A549 (cell line): ENCODE measurements around the gene CBR4. TPM values are rescaled to one million over a fixed set of nuclear protein-coding genes. Genes with fewer than 3 reads are reported as not detected.

Experiments used
- ATAC-seq, 2 experiments: fragments of 200-7000 bp in 1 of 2; fragments of >200 bp in 1 of 2; cut with Nextera tagmentation in 1 of 2; cut with Tn5 transposase in 1 of 2; 3 replicates each; pipeline versions ENCODE4 v1.8.0 to v1.9.1; 2018 to 2020; ENCODE audit warnings: mild to moderate bottlenecking in 1 of 2, moderate library complexity in 1 of 2
- CTCF ChIA-PET: fragments of 300-600 bp; sonication (Branson Sonifier 250); formaldehyde crosslinking; extraction: SDS; loops from one replicate; lab custom pipeline; 2021; ENCODE audit warnings: antibody characterized with exemption, inconsistent platforms; lab: Yijun Ruan, JAX
- POLR2A ChIA-PET: fragments of 350-600 bp; formaldehyde crosslinking; extraction: SDS; loops from one replicate; lab custom pipeline; 2021; ENCODE audit warnings: antibody characterized with exemption, inconsistent platforms; lab: Yijun Ruan, JAX
- DNase-seq, 2 experiments: peaks; one replicate each; pipeline versions ENCODE4 v3.0.0 to v3.0.0-alpha.2; 2011 to 2016; ENCODE audit warnings: low read depth in 1 of 2, low spot score in 1 of 2
- FAIRE-seq: peaks from 2 replicates; lab custom pipeline; 2011; peaks lifted over from hg19 to GRCh38; lab: Jason Lieb, UNC
- H3K27ac ChIP-seq, 2 experiments: fragments of >200 bp; sonication (Bioruptor Twin); formaldehyde crosslinking; 3 replicates each; pipeline ENCODE4 v1.5.1; 2016 to 2017
- H3K4me1 ChIP-seq: fragments of >200 bp; sonication (Bioruptor Twin); formaldehyde crosslinking; 3 replicates; pipeline ENCODE4 v1.6.1; 2016
- H3K4me2 ChIP-seq: fragments of >200 bp; sonication (Bioruptor Twin); formaldehyde crosslinking; 3 replicates; pipeline ENCODE4 v1.6.1; 2016
- H3K4me3 ChIP-seq: fragments of >200 bp; sonication (Bioruptor Twin); formaldehyde crosslinking; 3 replicates; pipeline ENCODE4 v1.5.1; 2016
- H3K9me3 ChIP-seq: fragments of >200 bp; sonication (Bioruptor Twin); formaldehyde crosslinking; 3 replicates; pipeline ENCODE4 v1.6.1; 2016
- BHLHE40 ChIP-seq: IDR thresholded peaks from 2 replicates; pipeline ENCODE4 v1.6.1; 2012; ENCODE audit warnings: low read depth, low read length, inconsistent platforms
- CEBPB ChIP-seq, 2 experiments: fragments of >200 bp in 1 of 2; sonication (Bioruptor Twin) in 1 of 2; formaldehyde crosslinking in 1 of 2; IDR thresholded peaks; 2 replicates each; pipeline ENCODE4 v1.6.1; 2012 to 2016
- EHF ChIP-seq: fragments of 250-450 bp; sonication (Bioruptor Pico); IDR thresholded peaks from 2 replicates; pipeline ENCODE4 v1.5.0; 2020; ENCODE audit warnings: mild to moderate bottlenecking
- ESRRA ChIP-seq: fragments of 150-350 bp; IDR thresholded peaks from 2 replicates; pipeline ENCODE4 v1.6.1; 2014; ENCODE audit warnings: mild to moderate bottlenecking, low read length, borderline replicate concordance
- FOSB ChIP-seq: fragments of 250-450 bp; sonication (Bioruptor Pico); IDR thresholded peaks from 2 replicates; pipeline ENCODE4 v1.5.0; 2020; ENCODE audit warnings: mild to moderate bottlenecking, moderate library complexity
- FOXS1 ChIP-seq: fragments of 250-450 bp; sonication (Bioruptor Pico); IDR thresholded peaks from 2 replicates; pipeline ENCODE4 v1.5.0; 2020; ENCODE audit warnings: mild to moderate bottlenecking, moderate library complexity
- HDAC2 ChIP-seq: fragments of 200-600 bp; sonication (generic); IDR thresholded peaks from 2 replicates; pipeline ENCODE4 v1.6.1; 2016
- HMGXB4 ChIP-seq: fragments of 250-450 bp; sonication (Bioruptor Pico); IDR thresholded peaks from 2 replicates; pipeline ENCODE4 v1.5.0; 2021; ENCODE audit warnings: mild to moderate bottlenecking, moderate library complexity, borderline replicate concordance
- HOXB13 ChIP-seq: fragments of 250-450 bp; sonication (Bioruptor Pico); IDR thresholded peaks from 2 replicates; pipeline ENCODE4 v1.5.0; 2020; ENCODE audit warnings: low read depth, mild to moderate bottlenecking, moderate library complexity
- HOXB5 ChIP-seq: fragments of 250-450 bp; sonication (Bioruptor Pico); IDR thresholded peaks from 2 replicates; pipeline ENCODE4 v1.5.0; 2020; ENCODE audit warnings: mild to moderate bottlenecking, moderate library complexity
- JUNB ChIP-seq: fragments of >200 bp; sonication (Bioruptor Twin); formaldehyde crosslinking; IDR thresholded peaks from 2 replicates; pipeline ENCODE4 v1.6.1; 2016
- NR3C1 ChIP-seq: fragments of >200 bp; sonication (Bioruptor Twin); formaldehyde crosslinking; IDR thresholded peaks from 3 replicates; pipeline ENCODE4 v1.6.1; 2017
- PHF8 ChIP-seq: fragments of 200-600 bp; sonication (generic); IDR thresholded peaks from 2 replicates; pipeline ENCODE4 v1.6.1; 2016; ENCODE audit warnings: low read depth, mild to moderate bottlenecking, antibody characterized with exemption, moderate library complexity, borderline replicate concordance
- POLR2A ChIP-seq: IDR thresholded peaks from 2 replicates; pipeline ENCODE4 v1.6.1; 2012; ENCODE audit warnings: mild to moderate bottlenecking, low read length
- POLR2AphosphoS2 ChIP-seq: conservative IDR thresholded peaks from 2 replicates; pipeline ENCODE4 v1.6.1; 2012; ENCODE audit warnings: low read length, improper control_type of control experiment, inconsistent platforms
- RARB ChIP-seq: fragments of 250-450 bp; sonication (Bioruptor Pico); IDR thresholded peaks from 2 replicates; pipeline ENCODE4 v1.8.0; 2021; ENCODE audit warnings: mild to moderate bottlenecking, moderate library complexity
- RCOR1 ChIP-seq: fragments of 150-350 bp; IDR thresholded peaks from 2 replicates; pipeline ENCODE4 v1.6.1; 2014; ENCODE audit warnings: antibody characterized with exemption, low read length, low read depth
- REST ChIP-seq: fragments of 200-600 bp; sonication (generic); IDR thresholded peaks from 2 replicates; pipeline ENCODE4 v1.6.1; 2016; ENCODE audit warnings: antibody characterized with exemption, mild to moderate bottlenecking, moderate library complexity
- RFX5 ChIP-seq: fragments of 450-650 bp; IDR thresholded peaks from 2 replicates; pipeline ENCODE4 v1.7.1; 2014; ENCODE audit warnings: antibody characterized with exemption, mild to moderate bottlenecking, moderate library complexity
- ZFP36 ChIP-seq: fragments of 450-650 bp; IDR thresholded peaks from 2 replicates; pipeline ENCODE4 v1.6.1; 2014; ENCODE audit warnings: borderline replicate concordance; ENCODE audit not compliant: partially characterized antibody
- ZNF302 ChIP-seq: fragments of 250-450 bp; sonication (Bioruptor Pico); IDR thresholded peaks from 2 replicates; pipeline ENCODE4 v1.9.0; 2021; ENCODE audit warnings: inconsistent platforms, mild to moderate bottlenecking, moderate library complexity
- WGBS: methylation state at CpG from one replicate; pipeline ENCODE4 v1.1.6; 2017; ENCODE audit errors: missing lambda C conversion rate; 5-methylcytosine and 5-hydroxymethylcytosine counted together
- polyA plus RNA-seq, 4 experiments: library from polyadenylated mRNA; depleted of rRNA in 3 of 4; stranded (reverse); fragments of >200 nt; fragmentation: RNase III in 1 of 4; extraction: RNeasy Plus Mini Kit Qiagen cat#74134 plus additional on column Dnase treatment in 1 of 4; gene quantifications; 2 replicates in 3 of 4; 3 replicates in 1 of 4; pipeline ENCODE4 v1.2.3, GENCODE V29; 2011 to 2017
- TF ChIP-seq, protein P1 (sequence below): fragments of >200 bp; sonication (Bioruptor Twin); formaldehyde crosslinking; IDR thresholded peaks from 2 replicates; pipeline ENCODE4 v1.6.1; 2016
- TF ChIP-seq, protein P2 (sequence below): fragments of >200 bp; sonication (Bioruptor Twin); formaldehyde crosslinking; IDR thresholded peaks from 3 replicates; pipeline ENCODE4 v1.5.1; 2016
- TF ChIP-seq, protein P3 (sequence below): fragments of 450-650 bp; IDR thresholded peaks from 2 replicates; pipeline ENCODE4 v1.6.1; 2014; ENCODE audit warnings: antibody characterized with exemption

Gene CBR4
- polyA plus RNA-seq, 2 of the 4 experiments (the other 2 are of a cell fraction), result 8.9 to 9.3 TPM

DNA sequence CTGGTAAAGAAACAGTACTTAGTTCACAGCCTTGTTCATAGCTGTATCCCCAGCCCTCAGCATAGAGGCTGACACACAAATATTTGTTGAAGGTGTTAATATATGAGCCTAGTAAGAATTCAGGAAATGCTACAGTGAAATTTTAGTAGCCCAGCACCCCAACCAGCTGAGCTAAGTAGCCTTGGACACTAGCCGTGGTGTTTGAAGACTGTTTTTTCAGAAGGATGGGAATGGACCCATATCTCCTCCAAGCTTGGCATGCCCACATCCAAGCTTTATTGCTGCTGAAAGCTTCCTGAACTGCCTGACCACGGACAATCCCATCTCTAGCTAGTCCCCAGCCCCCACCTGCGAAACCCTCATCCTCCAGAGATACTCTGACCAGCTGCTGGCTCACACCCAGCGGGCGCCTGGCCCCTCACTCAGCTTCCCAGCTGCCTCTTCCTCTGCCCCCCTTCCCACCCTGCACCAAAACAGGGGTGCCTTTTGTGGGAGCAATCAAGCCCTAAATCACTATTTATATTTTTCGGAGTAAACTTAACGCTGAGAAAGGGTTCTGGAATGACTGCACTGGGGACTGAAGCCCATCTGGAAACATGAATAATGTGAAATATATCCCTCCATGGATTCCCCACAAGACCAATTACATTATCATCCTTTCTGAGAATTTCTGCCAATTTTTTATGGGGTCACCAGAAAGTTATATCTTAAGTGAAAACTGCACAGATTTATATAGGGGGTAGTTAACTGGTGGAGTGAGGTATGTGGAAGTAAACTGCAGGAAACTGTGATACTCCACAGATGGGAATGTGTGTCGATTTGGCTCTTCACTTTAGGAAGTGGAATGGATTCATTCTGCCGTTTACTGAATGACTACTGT is 41.1 kb upstream of the CBR4 start:
- 84% methylated on average over 9 of the region's 9 CpGs for WGBS
- Histone ChIP-seq H3K9me3 (no peaks in the 10 kb centered on the region), H3K4me2 (no peak overlapping the region), H3K27ac (no peak overlapping the region), H3K4me1 (no peaks in the 10 kb centered on the region), H3K4me3 (no peak overlapping the region)
- FAIRE-seq (no peak), ATAC-seq (no peak), DNase-seq (no peak)
- ChIA-PET POLR2A (no interaction called here), CTCF (interaction anchor here (1.4 kb wide), 1 partner anchor 9 kb away, joined by 4 read pairs; no protein-coding TSS in a partner anchor)
- TF ChIP-seq ESRRA, result no peak
- no peak for TF ChIP-seq HMGXB4 (CRISPR knock-in tag)
- TF ChIP-seq RARB, result no peak
- TF ChIP-seq, protein P1, sequence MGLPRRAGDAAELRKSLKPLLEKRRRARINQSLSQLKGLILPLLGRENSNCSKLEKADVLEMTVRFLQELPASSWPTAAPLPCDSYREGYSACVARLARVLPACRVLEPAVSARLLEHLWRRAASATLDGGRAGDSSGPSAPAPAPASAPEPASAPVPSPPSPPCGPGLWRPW, result no peak
- no peak for TF ChIP-seq NR3C1
- no peak for TF ChIP-seq JUNB
- TF ChIP-seq POLR2AphosphoS2, result no peak
- TF ChIP-seq EHF (CRISPR knock-in tag), result no peak
- no peak for TF ChIP-seq CEBPB (IDR thresholded peaks at IDR 0.05)

DNA sequence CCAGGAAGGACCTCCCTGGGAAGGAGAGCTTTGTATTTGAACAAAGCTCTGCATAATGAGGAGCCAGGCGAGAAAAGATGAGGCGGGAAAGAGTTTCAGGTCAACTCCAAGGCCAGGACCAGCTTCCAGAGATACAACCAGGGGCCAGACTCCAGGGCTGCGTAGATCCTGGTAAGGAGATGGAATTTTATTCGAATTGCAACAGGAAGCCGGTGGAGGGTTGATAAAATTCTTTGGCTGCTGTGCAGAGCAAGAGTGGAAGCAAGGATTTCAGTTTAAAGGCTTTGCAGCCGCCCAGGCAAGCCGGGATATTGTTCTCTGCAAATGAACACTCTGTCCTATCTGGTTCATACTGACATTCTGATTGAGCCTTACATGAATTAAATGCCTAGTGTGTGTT is 40.2 kb upstream of the CBR4 start:
- Histone ChIP-seq H3K4me1 (no peaks in the 10 kb centered on the region), H3K27ac (no peak overlapping the region), H3K4me2 (no peak overlapping the region), H3K4me3 (no peak overlapping the region)
- 87% methylated on average over 7 of the region's 7 CpGs for WGBS
- no peak for ATAC-seq
- no peak for FAIRE-seq
- TF ChIP-seq PHF8 (no peak), POLR2A (no peak), RFX5 (no peak), RCOR1 (no peak), HDAC2 (no peak), REST (no peak), FOXS1 (no peak), CEBPB (IDR thresholded peaks at IDR 0.05) (no peak), EHF (CRISPR knock-in tag) (no peak), BHLHE40 (no peak), ZNF302 (CRISPR knock-in tag) (no peak), ZFP36 (no peak), HOXB5 (CRISPR knock-in tag) (no peak), HOXB13 (CRISPR knock-in tag) (no peak), FOSB (CRISPR knock-in tag) (no peak)
- TF ChIP-seq, protein P2, sequence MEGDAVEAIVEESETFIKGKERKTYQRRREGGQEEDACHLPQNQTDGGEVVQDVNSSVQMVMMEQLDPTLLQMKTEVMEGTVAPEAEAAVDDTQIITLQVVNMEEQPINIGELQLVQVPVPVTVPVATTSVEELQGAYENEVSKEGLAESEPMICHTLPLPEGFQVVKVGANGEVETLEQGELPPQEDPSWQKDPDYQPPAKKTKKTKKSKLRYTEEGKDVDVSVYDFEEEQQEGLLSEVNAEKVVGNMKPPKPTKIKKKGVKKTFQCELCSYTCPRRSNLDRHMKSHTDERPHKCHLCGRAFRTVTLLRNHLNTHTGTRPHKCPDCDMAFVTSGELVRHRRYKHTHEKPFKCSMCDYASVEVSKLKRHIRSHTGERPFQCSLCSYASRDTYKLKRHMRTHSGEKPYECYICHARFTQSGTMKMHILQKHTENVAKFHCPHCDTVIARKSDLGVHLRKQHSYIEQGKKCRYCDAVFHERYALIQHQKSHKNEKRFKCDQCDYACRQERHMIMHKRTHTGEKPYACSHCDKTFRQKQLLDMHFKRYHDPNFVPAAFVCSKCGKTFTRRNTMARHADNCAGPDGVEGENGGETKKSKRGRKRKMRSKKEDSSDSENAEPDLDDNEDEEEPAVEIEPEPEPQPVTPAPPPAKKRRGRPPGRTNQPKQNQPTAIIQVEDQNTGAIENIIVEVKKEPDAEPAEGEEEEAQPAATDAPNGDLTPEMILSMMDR, result no peak
- TF ChIP-seq, protein P3, sequence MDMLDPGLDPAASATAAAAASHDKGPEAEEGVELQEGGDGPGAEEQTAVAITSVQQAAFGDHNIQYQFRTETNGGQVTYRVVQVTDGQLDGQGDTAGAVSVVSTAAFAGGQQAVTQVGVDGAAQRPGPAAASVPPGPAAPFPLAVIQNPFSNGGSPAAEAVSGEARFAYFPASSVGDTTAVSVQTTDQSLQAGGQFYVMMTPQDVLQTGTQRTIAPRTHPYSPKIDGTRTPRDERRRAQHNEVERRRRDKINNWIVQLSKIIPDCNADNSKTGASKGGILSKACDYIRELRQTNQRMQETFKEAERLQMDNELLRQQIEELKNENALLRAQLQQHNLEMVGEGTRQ, result no peak
- TF ChIP-seq, protein P1, result no peak
- TF ChIP-seq, all 56 proteins: peak for 0
- no peak for DNase-seq
- H3K9me3 ChIP-seq, result no peaks in the 10 kb centered on the region
- ChIA-PET POLR2A (no interaction called here), CTCF (interaction anchor here (1.4 kb wide), 1 partner anchor 8 kb away, joined by 4 read pairs; no protein-coding TSS in a partner anchor)
